22Rv1 (cell line): ENCODE data around the gene OR2Y1.

Experiments
- ZFX ChIP-seq: fragments of 450-650 bp; IDR thresholded peaks from 2 replicates; pipeline ENCODE4 v1.6.1; 2017; ENCODE audit warnings: antibody characterized with exemption, borderline replicate concordance
- TF ChIP-seq, protein P1 (sequence below): fragments of 450-650 bp; IDR thresholded peaks from 2 replicates; pipeline ENCODE4 v1.5.1; 2017; ENCODE audit warnings: mild to moderate bottlenecking

DNA sequence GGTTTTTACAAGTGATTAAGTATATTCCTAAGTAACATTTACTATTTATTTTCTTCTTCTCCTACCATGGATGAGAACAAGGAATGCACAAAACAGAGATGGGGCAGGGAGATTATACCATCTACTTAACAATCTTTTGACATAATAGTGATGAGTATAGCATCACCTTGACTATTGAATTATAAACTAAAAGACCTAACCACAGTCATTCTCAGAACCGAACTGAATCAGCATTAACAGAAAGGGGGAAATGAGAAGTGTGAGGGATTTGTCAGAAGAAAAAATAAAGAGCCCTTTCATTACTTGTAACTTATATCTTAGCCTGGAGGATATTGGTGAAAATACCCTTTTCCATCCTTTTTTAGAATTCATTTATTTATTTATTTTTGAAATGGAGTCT, 21.9 kb downstream of the OR2Y1 start:
- TF ChIP-seq, protein P1, sequence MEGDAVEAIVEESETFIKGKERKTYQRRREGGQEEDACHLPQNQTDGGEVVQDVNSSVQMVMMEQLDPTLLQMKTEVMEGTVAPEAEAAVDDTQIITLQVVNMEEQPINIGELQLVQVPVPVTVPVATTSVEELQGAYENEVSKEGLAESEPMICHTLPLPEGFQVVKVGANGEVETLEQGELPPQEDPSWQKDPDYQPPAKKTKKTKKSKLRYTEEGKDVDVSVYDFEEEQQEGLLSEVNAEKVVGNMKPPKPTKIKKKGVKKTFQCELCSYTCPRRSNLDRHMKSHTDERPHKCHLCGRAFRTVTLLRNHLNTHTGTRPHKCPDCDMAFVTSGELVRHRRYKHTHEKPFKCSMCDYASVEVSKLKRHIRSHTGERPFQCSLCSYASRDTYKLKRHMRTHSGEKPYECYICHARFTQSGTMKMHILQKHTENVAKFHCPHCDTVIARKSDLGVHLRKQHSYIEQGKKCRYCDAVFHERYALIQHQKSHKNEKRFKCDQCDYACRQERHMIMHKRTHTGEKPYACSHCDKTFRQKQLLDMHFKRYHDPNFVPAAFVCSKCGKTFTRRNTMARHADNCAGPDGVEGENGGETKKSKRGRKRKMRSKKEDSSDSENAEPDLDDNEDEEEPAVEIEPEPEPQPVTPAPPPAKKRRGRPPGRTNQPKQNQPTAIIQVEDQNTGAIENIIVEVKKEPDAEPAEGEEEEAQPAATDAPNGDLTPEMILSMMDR = no peak
- no peak for TF ChIP-seq ZFX
